Astrocyte of the cerebellum (primary cell): ENCODE data around the gene ACVR1B.

Experiments
- DNase-seq: peaks from one replicate; pipeline ENCODE4 v3.0.0-alpha.2; 2011; ENCODE audit warnings: low read depth
- H3K4me3 ChIP-seq: 2 replicates; pipeline ENCODE4 v1.5.1; 2011; ENCODE audit warnings: mild to moderate bottlenecking, low read depth, low read length, moderate library complexity
- in situ Hi-C: cut with HindIII; loops from 2 replicates; pipeline ENCODE4 v1.10.0; 2017; ENCODE audit warnings: low sequenced_read_pairs
- TF ChIP-seq, protein P1 (sequence below): IDR thresholded peaks from 2 replicates; pipeline ENCODE4 v1.5.1; 2012; ENCODE audit warnings: low read length, low read depth, moderate library complexity, mild to moderate bottlenecking; ENCODE audit errors: missing control alignments

ACVR1B gene

DNA sequence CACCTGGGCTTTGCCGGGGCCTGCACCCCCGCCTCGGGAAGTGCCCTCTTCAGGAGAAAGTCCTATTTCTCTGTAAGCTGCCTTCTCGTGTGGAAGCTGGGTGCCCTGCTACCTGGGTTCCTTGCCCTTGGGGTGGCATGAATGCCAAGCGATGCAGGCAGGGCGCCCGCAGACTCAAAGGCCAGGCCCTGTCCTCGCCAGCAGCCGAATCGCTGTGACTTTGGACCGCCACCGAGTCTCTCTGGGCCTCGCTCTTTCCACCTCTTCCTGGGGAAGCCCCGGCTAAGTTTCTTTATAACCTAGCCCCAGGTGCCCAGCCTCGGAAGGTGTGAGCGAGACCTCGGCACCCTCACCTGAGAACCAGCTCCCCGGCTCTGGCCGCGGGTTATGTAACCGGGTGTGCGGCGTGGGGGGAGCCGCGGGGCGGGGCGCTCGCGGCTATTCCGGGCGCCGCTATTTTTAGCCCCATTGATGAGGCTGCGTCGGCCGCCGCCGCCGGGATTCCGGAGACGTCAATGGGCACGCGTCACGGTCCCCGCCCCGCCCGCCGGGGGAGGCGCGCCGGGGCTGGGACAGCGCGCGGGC is 85.2 kb downstream of the ACVR1B start:
- peak overlapping the region; percentile 61 for H3K4me3 ChIP-seq
- no peak for DNase-seq
- TF ChIP-seq, protein P1, sequence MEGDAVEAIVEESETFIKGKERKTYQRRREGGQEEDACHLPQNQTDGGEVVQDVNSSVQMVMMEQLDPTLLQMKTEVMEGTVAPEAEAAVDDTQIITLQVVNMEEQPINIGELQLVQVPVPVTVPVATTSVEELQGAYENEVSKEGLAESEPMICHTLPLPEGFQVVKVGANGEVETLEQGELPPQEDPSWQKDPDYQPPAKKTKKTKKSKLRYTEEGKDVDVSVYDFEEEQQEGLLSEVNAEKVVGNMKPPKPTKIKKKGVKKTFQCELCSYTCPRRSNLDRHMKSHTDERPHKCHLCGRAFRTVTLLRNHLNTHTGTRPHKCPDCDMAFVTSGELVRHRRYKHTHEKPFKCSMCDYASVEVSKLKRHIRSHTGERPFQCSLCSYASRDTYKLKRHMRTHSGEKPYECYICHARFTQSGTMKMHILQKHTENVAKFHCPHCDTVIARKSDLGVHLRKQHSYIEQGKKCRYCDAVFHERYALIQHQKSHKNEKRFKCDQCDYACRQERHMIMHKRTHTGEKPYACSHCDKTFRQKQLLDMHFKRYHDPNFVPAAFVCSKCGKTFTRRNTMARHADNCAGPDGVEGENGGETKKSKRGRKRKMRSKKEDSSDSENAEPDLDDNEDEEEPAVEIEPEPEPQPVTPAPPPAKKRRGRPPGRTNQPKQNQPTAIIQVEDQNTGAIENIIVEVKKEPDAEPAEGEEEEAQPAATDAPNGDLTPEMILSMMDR: no peak
- in situ Hi-C loops: no loop called here

DNA sequence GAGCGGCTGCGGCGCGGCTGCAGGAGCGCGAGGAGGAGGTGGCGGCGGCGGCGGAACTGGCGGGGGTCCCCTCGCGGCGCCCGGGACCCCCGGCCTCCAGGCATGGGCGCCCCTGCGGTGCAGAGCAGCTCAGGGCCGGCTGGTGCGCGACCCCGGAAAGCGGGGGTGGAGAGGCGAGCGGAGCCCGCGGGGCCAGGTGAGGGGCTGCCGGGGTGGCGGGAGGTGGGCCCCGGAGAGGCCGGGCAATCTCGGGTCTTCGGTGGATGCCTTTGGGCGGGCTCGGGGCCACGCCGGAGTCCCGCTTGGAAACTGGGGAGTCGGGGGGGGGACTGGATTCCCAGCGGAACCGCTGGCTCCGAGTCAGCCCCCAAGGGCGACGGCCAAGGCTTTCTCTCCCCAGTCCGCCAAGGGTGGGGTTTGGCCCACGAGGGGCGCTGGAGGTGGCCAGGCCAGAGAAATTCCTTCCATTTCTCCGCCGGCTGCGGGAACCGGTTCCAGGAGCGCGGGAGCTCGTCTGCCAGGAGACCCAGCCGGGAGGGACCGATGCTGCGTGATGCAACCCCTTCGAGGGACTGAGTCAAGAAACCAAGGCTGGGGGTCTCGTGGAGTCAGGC is 85.9 kb downstream of the ACVR1B start:
- TF ChIP-seq, protein P1: peak; percentile 11
- DNase-seq: no peak
- H3K4me3 ChIP-seq: peak overlapping the region; percentile 61
- in situ Hi-C loops: no loop called here

DNA sequence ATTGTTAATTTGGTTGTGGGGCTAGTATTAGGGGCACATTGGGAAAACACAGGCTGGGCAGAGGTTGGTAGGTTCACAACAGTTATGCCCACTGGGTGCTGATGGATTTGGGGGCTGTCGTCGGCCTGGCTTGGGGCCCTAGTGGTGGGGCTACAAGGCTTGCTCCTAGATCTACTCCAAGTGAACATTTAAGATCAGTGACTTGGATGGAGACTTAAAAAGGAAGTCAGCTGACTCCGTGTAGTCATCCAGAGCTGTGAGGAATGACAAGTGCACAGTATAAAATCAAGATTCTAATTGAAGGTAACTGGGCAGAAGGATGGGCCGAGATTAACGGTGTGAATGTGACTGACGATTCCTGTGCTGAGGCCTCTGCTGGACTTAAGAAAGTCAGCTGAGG is 86.9 kb downstream of the ACVR1B start:
- TF ChIP-seq, protein P1: no peak
- H3K4me3 ChIP-seq: no peak overlapping the region
- no peak for DNase-seq
- in situ Hi-C loops: no loop called here

DNA sequence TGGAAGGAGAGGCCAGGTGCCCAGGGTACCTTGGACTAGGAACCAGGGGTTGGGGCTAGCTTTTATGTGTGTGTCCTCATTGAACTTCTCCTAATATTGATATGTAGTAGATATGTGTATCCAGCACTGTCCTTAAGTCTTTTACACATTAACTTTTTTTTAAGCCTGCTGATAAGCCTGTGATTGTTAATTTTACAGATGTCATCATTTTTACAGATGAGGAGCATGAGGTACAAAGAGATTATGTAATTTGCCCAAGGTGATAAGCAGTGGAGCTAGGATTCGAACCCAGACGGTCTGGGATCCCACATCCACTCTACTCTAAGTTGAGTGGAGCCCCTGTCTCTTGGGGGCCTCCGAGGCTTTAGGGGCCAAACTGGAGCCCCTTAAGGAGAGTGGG is 89.5 kb downstream of the ACVR1B start:
- TF ChIP-seq, protein P1: no peak
- in situ Hi-C loops: no loop called here
- DNase-seq: no peak
- H3K4me3 ChIP-seq: no peak overlapping the region

DNA sequence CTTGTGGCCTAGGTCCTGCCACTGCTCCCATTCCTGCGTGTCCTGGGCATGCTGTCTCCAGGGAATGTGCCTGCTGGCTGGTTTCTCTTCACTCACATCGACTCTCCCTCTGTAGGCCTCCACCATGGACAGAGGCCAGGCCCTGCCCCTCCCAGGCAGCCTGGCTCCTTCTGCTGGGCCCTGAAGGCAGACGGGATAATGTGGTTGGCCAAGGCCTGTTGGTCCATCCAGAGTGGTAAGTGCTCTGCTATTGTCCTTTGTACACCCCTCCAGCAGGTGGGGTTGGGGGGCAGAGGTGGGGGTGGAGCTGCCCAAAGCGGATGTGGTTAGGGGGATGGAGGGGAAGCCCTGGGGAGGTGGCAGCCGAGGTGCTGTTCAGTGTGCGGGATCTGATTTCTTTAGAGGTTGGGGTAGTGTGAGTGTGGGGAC is 90.2 kb downstream of the ACVR1B start:
- no peak for DNase-seq
- TF ChIP-seq, protein P1: no peak
- in situ Hi-C loops: no loop called here
- H3K4me3 ChIP-seq: no peak overlapping the region

DNA sequence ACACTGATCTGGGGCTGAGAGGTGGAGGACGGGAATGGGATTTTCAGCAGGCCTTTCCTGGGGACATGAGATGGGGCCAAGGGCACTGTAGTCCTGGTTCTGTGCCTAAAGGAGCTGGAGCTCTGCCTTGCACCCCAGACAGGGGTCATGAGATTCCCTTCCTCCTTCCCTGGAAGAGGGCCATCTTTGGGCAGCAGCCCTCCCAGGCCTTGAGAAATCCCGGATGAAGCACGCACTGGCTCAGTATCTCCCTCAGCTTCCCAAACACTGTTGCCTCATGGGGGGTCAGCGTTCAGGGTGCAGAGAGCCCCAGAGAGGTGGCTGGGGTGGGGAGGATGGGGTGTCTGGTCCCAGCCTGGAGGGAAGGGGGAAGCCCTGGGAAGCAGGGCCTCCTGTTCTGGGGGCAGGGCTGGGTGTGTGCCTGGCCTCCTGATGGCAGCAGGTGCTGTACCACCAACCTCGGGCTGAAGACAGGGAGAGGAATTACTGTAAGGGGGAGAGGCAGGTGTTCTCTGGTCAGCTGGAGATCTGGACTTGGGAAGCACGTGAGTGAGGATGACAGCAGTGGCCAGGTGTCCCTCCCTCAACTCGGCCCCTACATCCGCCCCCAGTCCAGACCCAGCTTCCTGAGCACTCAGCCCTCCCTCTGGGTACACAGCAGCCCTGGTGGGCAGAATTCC is 91.3 kb downstream of the ACVR1B start:
- TF ChIP-seq, protein P1: no peak
- no peak overlapping the region for H3K4me3 ChIP-seq
- in situ Hi-C loops: no loop called here
- DNase-seq: no peak
